K562 (cell line): ENCODE results near the gene CAMP. TPM values are rescaled to one million over a fixed set of nuclear protein-coding genes. Genes with fewer than 3 reads are reported as not detected.

Experiments used
- CBX2 ChIP-seq: fragments of 200-600 bp; sonication (generic); IDR thresholded peaks from one replicate; pipeline ENCODE4 v1.6.1; 2012; ENCODE audit warnings: mild to moderate bottlenecking, low read length, inconsistent platforms; ENCODE audit not compliant: insufficient read depth, poor library complexity, severe bottlenecking
- E2F6 ChIP-seq, 2 experiments: IDR thresholded peaks; 2 replicates each; pipeline ENCODE4 v1.6.1; 2011; ENCODE audit warnings: borderline replicate concordance in 1 of 2, control low read depth in 1 of 2, low read depth in 1 of 2, low read length in 1 of 2, mild to moderate bottlenecking in 1 of 2, mixed read lengths in 1 of 2, moderate library complexity in 1 of 2; ENCODE audit not compliant: insufficient read depth in 1 of 2, insufficient read length in 1 of 2, poor library complexity in 1 of 2, severe bottlenecking in 1 of 2; ENCODE audit errors: extremely low read depth in 1 of 2
- ELK1 ChIP-seq: sonication (generic); formaldehyde crosslinking; IDR thresholded peaks from 2 replicates; pipeline ENCODE4 v1.8.1; 2022; ENCODE audit warnings: missing genetic modification reagents
- GTF2F1 ChIP-seq: IDR thresholded peaks from 2 replicates; pipeline ENCODE4 v1.6.1; 2011; ENCODE audit warnings: low read depth, low read length, improper control_type of control experiment
- HDAC3 ChIP-seq: fragments of 450-650 bp; IDR thresholded peaks from 2 replicates; pipeline ENCODE4 v1.6.1; 2018; ENCODE audit warnings: borderline replicate concordance, mild to moderate bottlenecking, moderate library complexity; ENCODE audit not compliant: partially characterized antibody
- NCOR1 ChIP-seq: fragments of 450-650 bp; IDR thresholded peaks from 2 replicates; pipeline ENCODE4 v1.6.1; 2016; ENCODE audit warnings: mild to moderate bottlenecking, moderate library complexity
- NKRF ChIP-seq: fragments of 450-650 bp; IDR thresholded peaks from 2 replicates; pipeline ENCODE4 v1.6.1; 2016; ENCODE audit warnings: borderline replicate concordance
- PPARD ChIP-seq: fragments of 250-450 bp; sonication (Bioruptor Pico); IDR thresholded peaks from 2 replicates; pipeline ENCODE4 v1.8.0; 2022; ENCODE audit warnings: inconsistent platforms, mild to moderate bottlenecking, moderate library complexity
- PTBP1 ChIP-seq: fragments of 200-400 bp; formaldehyde crosslinking; IDR thresholded peaks from 2 replicates; pipeline ENCODE4 v1.6.1; 2017; ENCODE audit warnings: low read depth, low read length
- RREB1 ChIP-seq: fragments of 250-450 bp; sonication (Bioruptor Pico); IDR thresholded peaks from 2 replicates; pipeline ENCODE4 v1.4.0; 2020
- TBP ChIP-seq: optimal IDR thresholded peaks from 2 replicates; pipeline ENCODE3; 2011; ENCODE audit warnings: low read depth, low read length, improper control_type of control experiment
- ZFP36 ChIP-seq: fragments of 150-350 bp; IDR thresholded peaks from 2 replicates; pipeline ENCODE4 v1.6.1; 2018; ENCODE audit warnings: low read length, low read depth; ENCODE audit not compliant: partially characterized antibody
- ZNF395 ChIP-seq: fragments of 200-800 bp; sonication (Bioruptor generic); IDR thresholded peaks from 2 replicates; pipeline ENCODE4 v1.6.1; 2017; ENCODE audit warnings: missing genetic modification characterization, missing compliant biosample characterization
- polyA plus RNA-seq, 8 experiments: library from polyadenylated mRNA; depleted of rRNA in 4 of 8; stranded (reverse) in 5 of 8; unstranded in 3 of 8; fragments of >200 nt; fragmentation: Nextera tagmentation in 2 of 8; fragmentation: Illumina TruSeq in 1 of 8; extraction: Ambion mirVana in 2 of 8; extraction: Trizol in 1 of 8; gene quantifications; 2 replicates each; pipeline versions ENCODE4 v1.2.1 to v1.2.3, GENCODE V29; 2011 to 2014; ENCODE audit warnings: inconsistent platforms in 1 of 8, missing spikeins in 1 of 8
- total RNA-seq, 7 experiments: library from RNA; depleted of rRNA in 6 of 7; stranded (reverse); fragments of >200 nt in 6 of 7; fragmentation: Illumina TruSeq in 2 of 7; extraction: Trizol in 2 of 7; gene quantifications; 2 replicates each; pipeline versions ENCODE4 v1.2.1 to v1.2.3, GENCODE V29; 2011 to 2021; ENCODE audit warnings: low replicate concordance in 1 of 7

Gene CAMP
- total and polyA plus RNA-seq, 9 of the 15 experiments (the other 6 are each of a cell fraction or from before 2014, with no cell fraction given): 0.22 TPM; not detected in 8

- no peak for TF ChIP-seq ELK1 (CRISPR knock-in tag)
- no peak for TF ChIP-seq GTF2F1
- TF ChIP-seq CBX2: no peak
- no peak for TF ChIP-seq RREB1 (CRISPR knock-in tag)
- TF ChIP-seq ZNF395 (CRISPR knock-in tag): peak; percentile 46; the same call in 1 of the 2 replicates
- TF ChIP-seq NCOR1: no peak
- TF ChIP-seq HDAC3: no peak
- no peak for TF ChIP-seq PPARD (CRISPR knock-in tag)
- peak in 1 of 2 experiments; percentile 63 for TF ChIP-seq E2F6 (IDR thresholded peaks at IDR 0.05; ENCODE audit: borderline replicate concordance in 1 of 2, extremely low read depth in 1 of 2, insufficient read depth in 1 of 2, insufficient read length in 1 of 2, low read depth in 1 of 2, low read length in 1 of 2, poor library complexity in 1 of 2, severe bottlenecking in 1 of 2)
- peak; percentile 96 for TF ChIP-seq NKRF
- peak; percentile 76 for TF ChIP-seq TBP
- no peak for TF ChIP-seq ZFP36
- no peak for TF ChIP-seq PTBP1
These were observed 34.8 kb upstream of the CAMP start, which contains the start of gene CDC25A (continued) for GRCh38 chr3:48188266-48189201.
